NCI-H510A treated with DMSO at 0.1 percent for 48 hours (cell line): ENCODE measurements around the gene CPPED1.
"Not testable (repeated sequence)": the region's sequence is repeated elsewhere in the genome, so short reads cannot be mapped to it uniquely, and the experiment has no call there.

Source experiments
- DNase-seq: peaks from one replicate; lab custom pipeline; 2025; lab: John Stamatoyannopoulos, UW

CPPED1 gene

DNA sequence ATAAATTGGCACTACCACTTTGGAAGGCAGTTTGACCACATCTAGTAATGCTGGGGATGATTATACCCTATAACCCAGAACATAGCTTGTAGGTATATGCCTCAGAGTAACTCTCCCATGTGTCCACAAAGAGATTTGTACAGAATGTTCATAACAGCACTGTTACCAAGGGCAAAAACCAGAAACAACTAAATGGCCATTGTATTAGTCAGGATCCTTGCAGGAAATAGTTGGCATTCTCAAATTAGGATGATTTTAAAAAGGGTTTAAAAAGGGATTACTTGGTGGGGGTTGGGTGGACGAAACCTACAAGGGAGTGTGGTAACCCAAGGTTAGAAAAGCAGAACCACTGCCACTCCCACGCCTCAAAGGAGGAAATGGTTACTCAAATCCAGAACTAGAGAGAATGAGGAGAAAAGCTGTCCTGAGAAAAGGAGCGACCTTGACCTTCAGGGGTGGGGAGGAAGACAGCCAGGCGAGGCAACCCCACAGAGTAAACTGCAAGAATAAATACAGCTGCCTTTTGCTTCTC, 2.1 kb downstream of the CPPED1 start:
- DNase-seq: no peak

DNA sequence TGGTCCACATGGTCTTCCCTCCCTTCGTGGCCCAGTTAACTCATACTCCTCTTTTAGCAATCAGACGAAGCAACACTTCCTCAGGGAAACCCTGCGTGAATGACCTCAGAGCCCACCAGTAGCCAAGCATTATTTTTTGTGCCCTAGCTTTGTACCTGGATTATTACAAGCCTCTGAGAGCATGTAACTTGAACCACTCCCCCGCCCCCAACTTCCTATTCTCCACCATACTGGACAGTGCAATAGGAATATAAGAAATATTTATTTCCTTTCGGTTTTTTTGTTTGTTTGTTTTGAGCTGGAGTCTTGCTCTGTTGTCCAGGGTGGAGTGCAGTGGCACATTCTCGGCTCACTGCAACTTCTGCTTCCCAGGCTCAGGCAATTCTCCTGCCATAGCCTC, 2.9 kb downstream of the CPPED1 start:
- no peak for DNase-seq

DNA sequence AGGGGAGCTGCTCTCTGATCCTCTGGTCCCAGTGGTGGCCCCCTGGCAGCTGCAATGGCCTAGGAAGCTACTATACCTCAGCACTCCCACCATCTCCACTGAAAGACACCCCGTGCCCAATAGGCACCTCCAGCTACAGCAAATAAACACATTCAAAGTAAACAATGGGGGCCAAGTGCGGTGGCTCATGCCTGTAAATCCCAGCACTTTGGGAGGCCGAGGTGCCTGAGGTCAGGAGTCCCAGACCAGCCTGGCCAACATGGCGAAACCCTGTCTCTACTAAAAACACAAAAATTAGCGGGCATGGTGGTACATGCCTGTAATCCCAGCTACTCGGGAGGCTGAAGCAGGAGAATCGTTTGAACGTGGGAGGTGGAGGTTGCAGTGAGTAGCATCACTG, 3.7 kb downstream of the CPPED1 start:
- not testable (repeated sequence) for DNase-seq

DNA sequence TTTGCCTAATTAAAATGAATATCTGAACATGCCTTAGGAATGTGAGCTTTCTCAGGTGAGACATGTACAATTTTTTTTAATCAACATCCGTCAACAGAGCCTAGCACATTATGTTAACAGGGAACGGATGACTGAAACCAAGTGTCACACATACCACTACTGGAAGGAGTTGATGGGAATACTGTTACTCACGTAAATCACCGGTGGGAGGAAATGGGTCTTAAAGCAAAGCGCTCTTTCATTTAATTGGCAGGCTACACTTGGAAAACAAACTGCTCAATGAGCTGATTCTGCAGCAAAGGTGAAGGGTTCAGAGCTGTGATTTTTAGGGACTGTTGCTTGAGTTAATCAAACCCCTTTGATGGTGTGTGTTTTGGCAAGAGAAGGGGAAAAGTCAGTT, 4.8 kb downstream of the CPPED1 start:
- DNase-seq: no peak

DNA sequence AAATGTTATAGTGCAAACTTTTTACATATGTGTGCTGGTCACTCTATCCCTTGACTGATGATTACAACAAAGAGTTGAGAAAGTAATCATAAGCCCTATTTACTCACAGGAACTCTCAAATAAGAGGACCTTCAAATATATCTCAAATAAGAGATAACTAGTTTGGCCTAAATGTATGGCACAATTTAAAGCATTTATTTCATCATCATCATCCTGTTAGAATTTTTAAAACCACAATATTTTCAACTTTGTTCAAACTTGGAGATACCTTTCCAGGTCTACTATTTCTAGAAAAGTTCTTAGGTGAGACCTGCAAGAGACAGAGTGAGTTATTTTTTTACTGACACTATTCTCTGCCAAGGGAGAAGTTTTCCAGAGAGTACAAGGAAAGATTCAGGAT, 5.5 kb downstream of the CPPED1 start:
- no peak for DNase-seq

DNA sequence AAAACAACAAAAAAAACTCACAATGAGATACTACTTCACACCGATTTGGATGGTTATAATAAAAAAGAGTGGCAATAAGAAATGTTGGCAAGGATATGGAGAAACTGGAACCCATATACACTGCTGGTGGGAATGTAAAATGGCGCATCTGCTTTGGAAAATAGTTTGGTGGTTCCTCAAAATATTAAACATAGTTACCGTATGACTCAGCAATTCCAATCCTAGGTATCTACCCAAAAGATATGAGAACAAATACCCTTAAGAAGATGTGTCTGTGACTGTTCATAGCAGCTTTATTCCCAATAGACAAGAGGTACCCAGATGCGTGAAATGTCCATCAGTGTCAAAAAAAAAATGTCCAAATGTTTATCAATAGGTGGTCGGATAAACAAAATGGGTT, 7.2 kb downstream of the CPPED1 start:
- no peak for DNase-seq

DNA sequence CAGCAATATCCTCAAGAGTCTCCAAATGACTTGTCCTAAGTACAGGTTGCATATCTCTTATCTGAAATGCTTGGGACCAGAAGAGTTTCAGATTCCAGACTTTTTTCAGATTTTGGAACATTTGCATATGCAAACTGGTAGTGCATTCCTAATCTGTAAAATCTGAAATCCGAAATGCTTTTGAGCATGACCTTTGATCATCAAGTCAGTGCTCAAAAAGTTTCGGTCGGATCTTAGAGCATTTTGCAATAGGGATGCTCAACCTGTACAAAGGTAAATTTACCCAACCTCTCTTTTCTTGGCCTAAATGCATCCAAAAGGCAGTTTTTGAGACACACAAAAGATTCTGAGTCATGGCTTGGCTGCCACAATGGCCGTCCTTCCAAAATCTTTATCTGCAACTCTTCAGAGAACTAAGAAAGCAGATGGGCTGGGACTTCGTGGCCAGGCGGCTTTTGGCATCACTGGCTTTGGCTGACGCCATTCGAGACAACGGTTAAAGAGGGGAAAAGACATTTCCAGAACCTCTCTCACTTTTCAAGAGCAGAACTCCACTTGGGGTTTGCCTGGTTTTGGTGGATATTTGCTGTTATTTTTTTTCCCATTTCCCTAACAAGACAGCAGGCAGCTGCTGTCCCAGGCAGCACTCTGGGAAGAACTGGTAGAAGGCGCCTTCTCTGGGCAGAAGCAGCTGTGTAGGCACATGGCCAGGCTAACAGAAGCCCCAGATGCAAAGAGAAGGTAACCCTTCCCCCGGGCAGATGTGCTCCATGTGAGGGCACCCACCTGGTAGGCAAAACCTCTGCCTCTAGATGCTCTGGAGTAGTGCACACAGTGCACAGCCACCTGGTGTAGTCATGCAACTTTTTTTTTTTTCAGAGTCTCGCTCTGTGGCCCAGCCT, 8.9 kb downstream of the CPPED1 start:
- no peak for DNase-seq

DNA sequence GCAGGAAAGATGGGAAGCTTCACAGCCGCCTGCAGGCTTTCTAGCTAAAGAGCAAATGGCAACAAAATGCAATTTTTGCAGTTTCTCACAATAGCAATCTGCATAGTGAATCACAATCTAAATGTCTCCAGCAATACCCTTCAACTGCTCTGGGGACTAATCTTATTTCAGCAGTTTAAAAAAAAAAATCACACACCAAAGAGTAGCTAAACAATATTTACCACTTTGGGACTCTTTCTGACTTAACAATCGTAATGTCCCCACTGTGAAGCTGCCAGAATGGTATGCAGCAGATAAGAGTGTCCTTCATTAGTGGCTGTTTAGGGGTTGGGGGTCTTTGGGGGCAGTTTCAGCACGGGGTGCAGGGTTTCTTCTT, 9.8 kb downstream of the CPPED1 start:
- DNase-seq: no peak

DNA sequence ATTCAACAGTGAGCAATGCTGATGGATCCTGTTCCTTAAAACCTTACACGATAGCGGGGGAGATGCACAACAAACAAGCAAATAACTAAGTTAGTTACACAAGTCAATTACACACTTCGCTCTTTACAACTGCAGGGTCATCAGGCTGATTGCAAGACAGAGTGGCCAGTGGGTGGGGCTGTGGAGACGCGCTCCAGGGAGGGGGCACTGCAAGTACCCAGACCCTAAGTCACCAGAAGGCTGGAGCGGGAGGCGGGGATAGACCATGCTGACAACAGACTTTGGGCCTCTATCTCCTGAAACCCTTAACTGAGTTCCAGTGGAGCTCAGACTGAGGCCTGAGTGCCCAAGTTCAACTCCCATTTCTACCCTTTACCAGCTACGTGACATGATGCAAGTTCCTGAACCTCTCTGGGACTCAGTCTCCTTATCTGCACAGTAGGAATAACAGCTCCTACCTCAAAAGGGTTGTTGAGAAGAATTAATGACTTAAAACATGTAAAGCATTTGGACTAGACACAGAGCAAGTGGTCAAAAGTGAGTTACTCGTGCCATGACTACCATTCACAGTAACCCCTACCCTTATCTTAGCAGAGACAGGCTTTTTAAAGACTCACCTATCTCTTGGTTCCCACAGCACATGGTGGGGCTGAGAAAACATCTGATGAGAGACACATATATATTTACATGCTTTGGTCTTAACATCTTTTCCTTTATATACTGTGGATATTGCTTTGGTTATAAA, 10.4 kb downstream of the CPPED1 start:
- DNase-seq: no peak

DNA sequence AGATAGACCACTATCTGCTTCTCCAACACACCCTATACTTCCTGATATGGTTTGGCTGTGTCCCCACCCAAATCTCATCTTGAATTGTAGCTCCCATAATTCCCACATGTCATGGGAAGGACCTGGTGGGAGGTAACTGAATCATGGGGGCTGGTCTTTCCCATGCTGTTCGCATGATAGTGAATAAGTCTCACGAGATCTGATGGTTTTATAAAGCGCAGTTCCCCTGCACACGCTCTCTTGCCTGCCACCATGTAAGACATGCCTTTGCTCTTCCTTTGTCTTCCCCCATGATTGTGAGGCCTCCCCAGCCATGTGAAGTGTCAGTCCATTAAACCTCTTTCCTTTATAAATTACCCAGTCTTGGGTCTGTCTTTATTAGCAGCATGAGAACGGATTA, 11.2 kb downstream of the CPPED1 start:
- DNase-seq: not testable (repeated sequence)

DNA sequence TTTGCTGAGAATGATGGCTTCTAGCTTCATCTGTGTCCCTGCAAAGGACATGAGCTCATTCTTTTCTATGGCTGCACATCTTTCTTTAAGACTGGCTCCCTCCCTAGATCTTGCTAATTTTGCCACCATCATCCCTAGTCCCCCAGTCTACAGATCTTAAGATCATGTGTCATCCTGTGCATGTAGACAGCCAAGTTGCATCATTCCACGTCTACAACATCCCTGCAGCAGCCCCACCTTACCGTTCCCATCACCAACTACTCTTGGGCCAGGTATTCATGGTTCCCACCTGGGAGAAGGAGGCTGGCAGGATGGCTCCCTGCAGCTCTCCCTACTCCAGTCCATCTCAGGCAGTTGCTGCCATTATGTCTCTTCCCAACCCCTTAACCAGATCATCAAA, 12.3 kb downstream of the CPPED1 start:
- DNase-seq: no peak

DNA sequence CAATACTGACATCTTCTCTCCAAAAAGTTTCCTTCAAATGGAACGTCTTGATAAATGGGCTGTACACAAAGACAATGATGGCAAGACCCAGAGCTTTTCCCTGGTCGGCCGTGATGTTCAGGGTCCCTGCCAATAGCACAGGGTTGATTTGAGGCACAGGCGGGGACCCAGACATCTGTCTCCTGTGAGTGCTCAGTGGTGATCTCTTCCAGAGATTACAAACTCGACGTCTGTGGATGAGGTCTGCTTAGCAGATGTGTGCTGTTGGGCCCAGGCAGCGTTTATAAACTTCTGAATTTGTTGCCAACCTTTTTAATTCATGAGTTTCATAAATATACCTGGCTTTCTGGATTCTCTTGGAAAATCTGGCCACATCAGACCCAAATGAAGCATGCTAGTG, 14.9 kb downstream of the CPPED1 start:
- DNase-seq: no peak

DNA sequence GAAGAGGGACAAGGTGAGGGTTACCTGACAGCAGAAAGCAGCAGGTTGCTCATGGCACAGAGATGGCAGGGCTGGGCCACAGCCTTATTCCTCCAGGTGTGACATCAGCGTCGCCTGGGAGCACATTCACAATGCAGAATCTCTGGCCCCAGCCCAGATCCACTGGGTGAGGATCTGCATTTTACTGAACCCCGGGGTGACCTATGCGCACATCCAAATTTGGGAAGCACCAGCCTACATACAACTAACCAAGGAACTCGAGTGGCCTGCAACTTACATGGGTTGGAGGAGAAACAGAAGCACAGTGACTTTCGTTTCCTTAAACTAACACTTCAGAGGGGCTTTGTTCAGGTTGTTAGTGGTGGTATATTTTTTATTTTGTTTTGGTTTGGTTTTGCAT, 17.6 kb downstream of the CPPED1 start:
- DNase-seq: no peak

DNA sequence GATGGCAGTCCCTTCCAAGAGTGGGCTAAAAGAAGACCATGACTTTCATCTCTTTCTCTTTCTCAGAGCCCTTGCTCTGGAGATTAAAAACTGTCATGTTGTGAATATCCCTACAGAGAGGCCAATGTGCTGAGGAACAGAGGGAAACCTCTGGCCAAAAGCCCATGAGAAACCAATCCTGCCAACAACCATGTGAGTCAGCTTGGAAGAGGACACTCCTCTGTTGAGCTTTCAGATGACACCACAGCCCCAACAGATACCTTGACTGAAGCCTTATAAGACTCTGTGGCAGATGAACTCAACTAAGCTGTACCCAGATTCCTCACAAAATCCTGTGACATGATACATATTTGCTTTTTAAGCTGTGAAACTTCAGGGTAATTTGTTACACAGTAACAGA, 19.6 kb downstream of the CPPED1 start:
- DNase-seq: no peak

DNA sequence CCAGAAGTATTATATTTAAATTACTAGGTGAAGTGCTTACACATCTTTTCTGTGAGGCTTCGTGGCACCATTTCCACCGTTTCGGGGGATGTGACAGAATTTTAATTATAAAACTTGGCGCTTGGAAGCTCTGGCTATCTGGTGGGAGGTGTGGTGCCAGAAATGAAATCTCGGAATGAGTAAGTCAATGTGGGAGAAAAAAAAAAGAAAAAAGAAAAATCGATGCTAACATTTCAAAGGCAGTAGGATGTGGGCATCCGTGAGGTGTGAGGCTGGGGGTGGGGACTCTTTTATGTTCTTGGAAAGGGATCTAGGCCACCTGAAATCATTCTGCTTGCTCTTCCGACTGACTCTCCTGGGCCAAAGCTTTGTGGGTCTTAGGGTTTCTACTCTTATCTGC, 21.9 kb downstream of the CPPED1 start:
- DNase-seq: no peak

DNA sequence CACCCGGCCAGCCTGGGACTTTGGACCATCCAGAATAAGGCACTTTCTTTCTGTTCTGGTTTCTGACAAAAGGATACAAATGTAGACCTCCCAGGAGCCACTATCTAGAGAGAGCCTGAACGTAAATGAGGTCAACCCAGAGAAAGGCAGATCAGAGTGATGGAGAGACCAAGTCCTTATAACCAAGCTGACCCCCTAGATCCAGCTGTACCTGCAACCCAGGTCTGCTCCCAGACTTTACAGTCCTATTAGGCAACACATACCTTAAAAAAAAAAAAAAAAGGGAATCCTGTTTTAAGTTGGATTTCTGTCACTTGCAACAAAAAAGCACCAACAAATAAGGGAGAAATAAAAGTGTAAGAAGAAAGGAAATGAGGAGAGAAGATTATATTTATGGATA, 23.2 kb downstream of the CPPED1 start:
- DNase-seq: no peak

DNA sequence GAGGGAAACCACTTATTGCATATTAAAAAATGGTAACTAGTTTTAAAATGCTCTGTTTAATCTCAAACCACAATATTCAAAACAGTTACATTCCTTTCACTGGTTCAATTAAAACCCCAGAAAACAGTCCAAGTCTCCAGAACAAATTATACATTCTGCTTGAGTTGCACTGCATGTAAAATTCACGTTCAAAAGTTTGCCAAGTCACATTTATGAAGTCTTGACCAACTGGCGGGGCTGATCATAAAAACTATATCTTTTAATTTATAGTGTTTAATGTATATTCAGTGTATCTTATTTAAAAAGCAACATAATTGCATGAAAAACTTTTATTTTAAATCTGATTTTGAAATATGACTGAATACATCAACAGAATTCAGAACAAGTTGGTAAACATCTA, 25.0 kb downstream of the CPPED1 start:
- no peak for DNase-seq

DNA sequence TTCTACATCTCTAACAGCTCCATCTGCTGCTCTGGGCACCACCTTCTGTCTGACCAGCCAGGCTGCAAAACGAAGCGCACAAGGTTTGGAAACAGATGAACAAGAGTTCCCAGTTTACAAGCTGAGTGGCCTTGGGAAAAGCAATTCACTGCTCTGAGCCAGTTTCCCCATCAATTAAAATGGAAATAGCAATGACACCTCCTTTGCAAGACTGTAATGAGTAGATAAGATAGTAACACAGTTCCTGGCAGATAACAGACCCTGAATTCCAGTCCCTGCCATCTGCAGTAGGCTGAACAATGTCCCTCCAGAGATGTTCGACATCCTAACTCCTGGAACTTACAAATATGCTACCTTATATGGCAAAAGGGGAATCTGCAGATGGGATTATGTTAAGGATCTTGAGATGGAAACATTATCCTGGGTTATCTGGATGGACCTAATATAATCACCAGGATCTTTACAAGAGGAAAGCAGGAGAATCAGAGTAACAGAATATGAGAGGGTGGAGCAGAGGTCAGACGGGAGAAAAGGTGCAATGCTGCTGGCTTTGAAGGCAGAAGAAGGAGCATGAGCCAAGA, 27.9 kb downstream of the CPPED1 start:
- no peak for DNase-seq

DNA sequence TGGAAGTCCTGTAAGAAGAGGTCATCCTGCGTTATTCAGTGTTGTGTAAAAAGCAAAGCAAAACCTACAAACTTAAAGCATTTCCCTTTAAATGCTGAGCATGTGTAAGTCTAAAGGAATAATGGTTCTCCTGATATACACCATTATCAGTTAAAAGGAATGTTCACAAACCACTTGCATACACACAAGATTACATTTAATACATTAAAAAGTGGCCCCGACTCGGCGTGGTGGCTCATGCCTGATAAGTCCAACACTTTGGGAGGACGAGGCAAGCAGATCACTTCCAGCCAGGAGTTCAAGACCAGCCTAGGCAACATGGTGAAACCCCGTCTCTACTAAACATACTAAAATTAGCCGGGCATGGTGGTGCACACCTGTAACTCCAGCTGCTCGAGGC, 30.5 kb downstream of the CPPED1 start:
- no peak for DNase-seq

DNA sequence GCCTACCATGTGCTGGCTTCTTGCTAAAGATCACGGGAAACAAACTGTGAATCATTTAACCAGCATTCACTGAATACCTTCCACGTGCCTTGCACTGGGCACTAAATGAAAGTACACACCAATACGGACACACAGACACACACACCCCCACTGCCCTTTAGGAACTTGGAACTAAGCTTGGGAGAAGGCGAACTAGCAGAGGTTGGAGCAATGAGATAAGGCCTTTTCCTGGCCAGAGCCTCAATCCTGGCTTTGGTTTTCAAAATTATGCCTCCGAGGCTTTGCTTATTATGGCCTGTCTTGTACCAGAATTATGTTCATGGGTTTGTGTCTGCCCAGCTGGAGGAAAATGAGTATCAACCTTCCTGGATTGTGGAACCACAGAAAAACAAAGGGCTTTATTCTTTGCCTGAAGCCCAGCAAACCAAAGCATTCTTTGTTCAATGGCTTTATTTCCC, 32.3 kb downstream of the CPPED1 start:
- DNase-seq: no peak

DNA sequence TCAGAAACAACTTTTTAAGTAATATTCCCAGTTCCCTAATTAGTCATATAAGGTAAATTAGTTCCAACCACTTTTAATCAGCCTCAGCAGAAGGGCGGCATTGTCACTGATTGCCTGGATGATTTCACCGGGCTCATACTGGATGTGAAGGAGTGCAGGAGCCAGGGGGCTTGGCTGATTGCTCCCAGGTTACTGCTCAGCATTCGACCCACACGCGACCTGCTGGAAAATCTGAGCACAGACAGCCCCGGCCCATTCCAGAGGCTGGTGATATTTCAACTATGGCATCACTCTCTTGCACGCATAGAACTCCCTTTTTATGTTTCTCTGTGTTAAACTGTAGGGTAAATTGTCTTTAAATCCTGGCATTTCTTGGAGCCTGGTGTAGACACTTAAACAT, 34.2 kb downstream of the CPPED1 start:
- DNase-seq: no peak

DNA sequence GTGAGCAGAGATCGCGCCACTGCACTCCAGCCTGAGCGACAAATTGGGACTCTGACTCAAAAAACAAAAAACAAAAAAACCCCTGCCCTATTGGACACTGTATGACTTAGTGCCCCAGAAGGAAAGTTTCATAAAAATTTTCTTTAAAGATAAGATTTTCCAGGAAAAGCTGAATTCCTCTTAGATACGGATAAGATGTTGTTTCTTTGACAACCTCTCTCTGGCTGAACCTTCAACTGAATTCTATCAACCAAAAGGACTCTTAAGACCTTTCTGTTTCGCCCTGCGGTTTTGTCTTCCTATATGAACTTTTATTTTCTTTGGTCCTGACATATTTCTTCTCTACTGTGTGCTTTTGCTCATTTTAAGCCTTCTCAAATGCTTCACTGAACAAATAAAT, 35.8 kb downstream of the CPPED1 start:
- DNase-seq: no peak

DNA sequence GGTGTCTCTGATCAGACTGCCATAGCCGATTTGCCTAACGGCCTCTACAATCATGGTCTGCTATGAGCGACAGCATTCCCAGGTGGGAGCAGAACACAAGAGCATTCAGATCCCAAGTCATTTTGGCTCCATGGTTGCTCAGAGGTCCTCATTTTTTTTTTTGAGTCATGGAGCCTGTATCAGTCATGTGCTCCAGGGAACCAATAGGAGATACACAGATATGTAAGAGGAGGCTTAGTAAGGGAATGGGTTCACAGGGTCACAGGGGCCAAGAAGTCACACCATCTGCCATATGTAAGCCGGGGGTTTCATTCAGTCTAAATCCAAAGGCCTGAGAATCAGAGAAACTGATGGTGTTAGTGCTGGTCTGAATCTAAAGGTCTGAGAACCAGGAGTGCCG, 36.8 kb downstream of the CPPED1 start:
- no peak for DNase-seq
